Adipocyte (in vitro differentiated cells): ENCODE measurements around the gene PTTG1IP.

Experiments
- DNase-seq: peaks from one replicate; pipeline ENCODE4 v3.0.0-alpha.2; 2015; ENCODE audit warnings: low read depth
- H3K27me3 ChIP-seq: replicated peaks from 2 replicates; pipeline ENCODE4 v1.7.0; 2013; ENCODE audit warnings: mild to moderate bottlenecking, low read length, moderate library complexity; ENCODE audit not compliant: control insufficient read depth, insufficient read depth
- H3K36me3 ChIP-seq: 2 replicates; pipeline ENCODE4 v1.7.0; 2013; ENCODE audit warnings: low read length, mild to moderate bottlenecking, moderate library complexity; ENCODE audit not compliant: control insufficient read depth, insufficient read depth, severe bottlenecking
- H3K4me1 ChIP-seq: 2 replicates; pipeline ENCODE4 v1.7.0; 2013; ENCODE audit warnings: mild to moderate bottlenecking, low read length, moderate library complexity; ENCODE audit not compliant: control insufficient read depth, insufficient read depth
- H3K4me3 ChIP-seq: 2 replicates; pipeline ENCODE4 v1.7.0; 2013; ENCODE audit warnings: mild to moderate bottlenecking, low read length, moderate library complexity
- H3K9ac ChIP-seq: 2 replicates; pipeline ENCODE4 v1.7.0; 2013; ENCODE audit warnings: mild to moderate bottlenecking, low read length, moderate library complexity
- H3K9me3 ChIP-seq: 2 replicates; pipeline ENCODE4 v1.7.0; 2013; ENCODE audit warnings: mild to moderate bottlenecking, low read length, moderate library complexity; ENCODE audit not compliant: control insufficient read depth

The PTTG1IP gene

DNA sequence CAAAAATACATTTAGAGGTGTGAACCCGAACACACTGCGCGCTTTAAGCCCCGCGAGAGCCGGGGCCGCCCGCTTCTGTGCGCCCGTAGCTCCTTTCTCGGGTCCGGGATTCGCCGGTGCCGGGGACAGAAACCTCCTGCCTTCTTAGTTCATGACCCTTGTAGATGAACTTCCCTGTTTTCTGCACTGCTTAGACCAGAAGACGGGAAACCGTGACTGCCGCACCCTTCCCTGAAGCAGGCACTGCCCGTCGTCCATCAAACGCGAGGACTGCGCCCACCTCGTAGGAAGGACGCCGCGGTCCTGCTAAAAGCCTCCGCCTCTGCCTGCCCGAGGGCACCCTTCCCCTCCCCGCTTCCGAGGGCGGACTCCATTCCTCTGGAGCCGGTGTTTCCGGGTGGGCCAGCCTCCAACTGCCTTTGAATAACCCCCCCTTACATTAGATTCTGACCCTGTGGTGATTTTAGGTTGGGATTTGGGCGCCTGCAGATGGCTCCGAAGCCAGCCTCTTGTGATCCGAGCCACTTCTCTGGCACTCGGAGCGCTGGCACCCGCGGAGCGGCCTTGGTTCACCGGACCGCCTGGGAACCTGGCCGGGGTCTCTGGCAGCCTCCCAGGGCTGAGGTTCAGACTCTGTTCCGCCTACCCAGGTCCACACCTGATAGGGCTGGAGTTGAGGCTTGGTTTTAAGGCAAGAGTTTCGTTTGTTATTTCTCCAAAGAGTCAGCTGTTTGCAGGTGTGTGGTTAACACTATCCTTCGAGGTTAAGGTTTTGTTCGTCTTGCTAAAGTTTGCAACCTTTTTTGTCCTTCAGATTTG is 1.2 kb upstream of the PTTG1IP start:
- Histone ChIP-seq H3K27me3 (no peaks in the 10 kb centered on the region), H3K9me3 (no peaks in the 10 kb centered on the region), H3K36me3 (no peaks in the 10 kb centered on the region), H3K4me3 (peak overlapping the region; percentile 92), H3K4me1 (peaks cover 43% of the 10 kb centered on the region), H3K9ac (peak overlapping the region; percentile 89)
- DNase-seq, result no peak

DNA sequence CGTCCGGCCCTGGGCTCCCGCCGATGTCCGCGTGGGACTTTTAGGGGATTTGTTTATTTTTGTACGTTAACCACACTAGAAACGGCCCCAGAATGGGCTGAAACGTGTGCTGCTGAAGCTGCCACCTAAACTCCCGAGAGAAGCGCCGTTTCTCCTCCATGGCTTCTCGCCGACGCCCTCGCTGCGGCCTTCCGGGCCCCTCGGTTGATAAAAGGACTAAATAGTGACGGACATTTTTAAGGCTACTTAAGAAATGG is 678 bp upstream of the PTTG1IP start:
- no peaks in the 10 kb centered on the region for H3K9me3 ChIP-seq
- peak overlapping the region; percentile 89 for H3K9ac ChIP-seq
- peaks cover 49% of the 10 kb centered on the region for H3K4me1 ChIP-seq
- H3K4me3 ChIP-seq, result peak overlapping the region; percentile 92
- DNase-seq, result no peak
- H3K27me3 ChIP-seq, result no peaks in the 10 kb centered on the region
- no peaks in the 10 kb centered on the region for H3K36me3 ChIP-seq

DNA sequence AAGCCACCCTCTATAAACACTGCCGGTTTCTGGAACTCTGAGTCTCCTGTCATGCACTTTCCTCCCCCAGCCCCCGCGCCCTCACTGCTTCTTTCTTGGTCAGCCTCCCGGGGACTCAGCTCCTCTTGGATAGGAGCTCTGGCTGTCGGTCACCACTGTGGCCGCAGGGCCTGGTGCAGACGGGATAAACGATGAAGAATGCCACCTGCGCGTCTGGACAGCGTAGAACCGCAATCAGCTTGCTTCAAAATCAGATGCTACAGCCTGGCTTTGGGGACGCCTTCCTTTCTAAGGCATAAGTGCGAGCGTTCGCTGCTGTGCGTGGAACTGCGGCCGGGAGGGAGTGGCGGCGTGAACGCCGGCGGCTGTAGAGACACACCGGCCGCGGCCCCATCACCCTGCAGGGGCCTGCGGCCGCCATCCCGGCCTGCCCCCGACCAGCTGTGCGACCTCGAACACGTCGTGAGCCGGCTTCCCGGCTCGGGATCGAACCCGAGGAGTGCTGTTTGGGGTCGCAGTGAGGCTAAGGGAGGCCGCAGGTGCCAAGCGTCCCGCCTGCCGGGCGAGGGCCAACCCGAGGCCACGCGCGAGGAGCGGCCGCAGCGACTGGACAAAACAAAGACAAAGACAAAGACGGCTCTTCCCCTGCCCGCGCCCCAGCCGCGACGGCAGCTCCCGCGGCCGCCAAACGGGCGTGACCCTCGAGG is 688 bp downstream of the PTTG1IP start:
- Histone ChIP-seq H3K9me3 (no peaks in the 10 kb centered on the region), H3K36me3 (no peaks in the 10 kb centered on the region), H3K4me3 (peak overlapping the region; percentile 92), H3K4me1 (peaks cover 61% of the 10 kb centered on the region), H3K27me3 (no peaks in the 10 kb centered on the region), H3K9ac (peak overlapping the region; percentile 91)
- peak; percentile 63 for DNase-seq

DNA sequence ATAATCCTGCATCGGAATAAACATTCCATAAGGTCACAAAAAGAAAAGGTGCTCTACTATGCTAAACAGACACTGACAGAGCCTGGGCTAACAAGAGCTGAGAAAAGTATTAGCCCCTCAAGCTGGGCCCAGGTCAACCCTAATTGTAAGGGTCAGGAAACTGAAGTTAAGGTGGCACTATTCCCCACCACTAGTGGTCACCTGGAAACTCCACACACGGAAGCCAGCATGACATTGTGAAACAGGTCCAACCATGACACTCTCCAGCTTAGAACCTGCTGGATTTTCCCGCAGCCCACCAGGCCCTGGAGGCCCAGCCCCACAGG is 1.2 kb downstream of the PTTG1IP start:
- Histone ChIP-seq H3K36me3 (no peaks in the 10 kb centered on the region), H3K9me3 (no peaks in the 10 kb centered on the region), H3K4me1 (peaks cover 65% of the 10 kb centered on the region), H3K27me3 (no peaks in the 10 kb centered on the region), H3K9ac (peak overlapping the region; percentile 91), H3K4me3 (peak overlapping the region; percentile 92)
- DNase-seq, result no peak

DNA sequence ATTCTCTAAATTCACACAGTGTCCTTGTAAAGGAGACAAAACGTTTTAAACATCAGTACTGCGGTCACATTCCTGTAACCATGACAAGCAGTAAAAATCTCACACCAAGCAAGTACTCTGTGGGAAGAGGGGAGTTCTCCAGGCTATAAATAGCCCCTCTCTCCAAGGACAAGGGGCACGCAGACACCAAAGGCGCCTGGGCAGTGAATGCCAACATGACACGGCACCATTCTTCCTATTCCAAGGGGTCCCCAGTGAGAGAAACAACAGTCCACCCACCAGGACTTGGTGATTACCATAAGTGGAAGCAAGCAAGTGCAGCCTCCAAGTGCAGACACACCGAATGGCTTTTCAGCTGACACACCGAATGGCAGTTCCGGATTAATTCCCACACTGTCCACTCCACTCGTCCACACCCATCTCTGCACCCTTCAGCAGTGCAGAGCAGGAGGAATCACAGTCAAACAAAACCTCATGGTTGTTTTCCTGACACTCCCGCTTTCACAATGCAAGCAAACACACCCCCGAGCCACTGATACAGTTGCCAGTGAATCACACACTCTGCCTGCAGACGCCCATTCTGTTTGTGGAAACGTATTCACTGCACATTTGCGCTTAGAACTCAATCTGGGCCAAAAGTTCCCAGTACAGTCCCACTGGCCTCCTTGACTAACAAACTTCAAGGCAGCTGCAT is 1.8 kb downstream of the PTTG1IP start:
- Histone ChIP-seq H3K9ac (peak overlapping the region; percentile 91), H3K36me3 (no peaks in the 10 kb centered on the region), H3K9me3 (no peaks in the 10 kb centered on the region), H3K4me3 (peak overlapping the region; percentile 92), H3K4me1 (peaks cover 70% of the 10 kb centered on the region), H3K27me3 (no peaks in the 10 kb centered on the region)
- DNase-seq, result peak; percentile 82

DNA sequence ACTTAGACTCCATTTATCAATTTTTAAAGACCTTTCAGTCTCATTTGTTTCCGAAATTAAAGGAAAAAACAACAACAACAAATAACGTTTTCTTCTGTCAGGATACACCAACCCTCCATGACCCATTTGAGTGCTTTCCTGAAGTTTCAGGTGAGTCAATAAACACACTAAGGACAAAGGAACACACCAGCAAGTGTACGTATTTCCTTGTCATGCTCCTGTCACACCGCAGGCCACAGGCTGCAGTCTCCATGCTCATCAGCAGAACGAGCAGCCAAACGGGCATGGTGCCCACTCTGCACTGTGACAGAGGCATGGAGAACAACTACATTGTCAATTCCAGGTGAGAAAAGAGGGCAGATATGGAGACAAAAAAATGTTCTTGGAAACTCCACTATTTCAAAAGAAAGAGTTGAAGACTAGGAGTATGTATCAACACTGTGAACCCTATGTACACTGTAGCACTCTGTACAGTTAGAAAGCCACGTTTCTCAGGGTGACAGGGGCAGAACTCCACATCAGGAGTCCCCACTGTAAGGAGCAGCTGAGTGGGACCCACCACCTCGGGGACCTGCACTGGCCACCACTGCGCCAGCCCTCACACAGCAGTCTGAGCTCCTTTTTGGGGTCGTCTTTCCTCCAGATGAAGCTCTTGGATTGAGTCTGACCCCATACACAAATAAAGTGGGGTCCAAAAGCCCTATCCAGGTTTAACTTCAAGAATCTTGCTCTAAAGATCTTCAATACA is 2.6 kb downstream of the PTTG1IP start:
- peak overlapping the region; percentile 92 for H3K4me3 ChIP-seq
- no peak for DNase-seq
- peaks cover 75% of the 10 kb centered on the region for H3K4me1 ChIP-seq
- peak overlapping the region; percentile 91 for H3K9ac ChIP-seq
- no peaks in the 10 kb centered on the region for H3K36me3 ChIP-seq
- H3K9me3 ChIP-seq, result no peaks in the 10 kb centered on the region
- no peaks in the 10 kb centered on the region for H3K27me3 ChIP-seq

DNA sequence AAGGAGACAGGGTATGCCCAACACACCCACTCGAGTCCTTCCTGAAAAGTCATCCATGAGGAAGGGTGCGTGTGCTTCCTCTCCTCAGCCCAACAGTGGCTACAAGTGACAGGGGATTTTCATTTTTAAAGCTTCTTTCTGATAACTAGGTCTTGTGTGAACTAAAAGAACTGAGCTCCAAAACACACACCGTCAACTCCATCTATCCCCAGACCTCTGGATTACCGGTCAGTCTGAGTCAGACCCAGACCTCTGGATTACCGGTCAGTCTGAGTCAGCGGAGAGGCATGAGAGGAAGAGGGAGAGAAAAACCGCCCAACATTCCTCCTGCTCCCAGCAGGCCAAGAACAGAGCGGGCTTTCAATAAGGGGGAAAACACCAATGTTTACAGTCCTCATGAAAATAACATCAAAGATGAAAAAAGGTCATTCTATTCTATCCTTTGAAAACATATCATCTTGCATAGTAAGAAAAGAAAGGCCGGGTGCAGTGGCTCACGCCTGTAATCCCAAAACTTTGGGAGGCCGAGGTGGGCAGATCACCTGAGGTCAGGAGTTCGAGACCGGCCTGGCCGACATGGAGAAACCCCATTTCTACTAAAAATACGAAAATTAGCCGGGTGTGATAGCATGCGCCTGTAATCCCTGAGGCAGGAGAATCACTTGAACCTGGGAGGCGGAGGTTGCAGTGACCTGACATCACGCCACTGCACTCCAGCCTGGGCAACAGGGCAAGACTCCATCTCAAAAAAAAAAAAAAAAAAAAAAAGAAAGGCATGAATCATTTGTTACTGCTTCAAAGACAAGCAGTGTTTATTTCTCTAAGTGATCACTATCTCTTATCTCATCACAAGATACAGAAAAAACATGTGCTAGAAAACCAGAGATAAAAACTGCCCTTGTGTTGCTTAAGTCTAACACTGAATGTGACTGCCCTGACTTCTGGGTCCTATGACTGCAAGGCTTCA is 3.4 kb downstream of the PTTG1IP start:
- no peaks in the 10 kb centered on the region for H3K9me3 ChIP-seq
- H3K9ac ChIP-seq, result peak overlapping the region; percentile 91
- peaks cover 3% of the 10 kb centered on the region for H3K36me3 ChIP-seq
- H3K4me1 ChIP-seq, result peaks cover 76% of the 10 kb centered on the region
- peak overlapping the region; percentile 92 for H3K4me3 ChIP-seq
- DNase-seq, result peak; percentile 96
- H3K27me3 ChIP-seq, result no peaks in the 10 kb centered on the region

DNA sequence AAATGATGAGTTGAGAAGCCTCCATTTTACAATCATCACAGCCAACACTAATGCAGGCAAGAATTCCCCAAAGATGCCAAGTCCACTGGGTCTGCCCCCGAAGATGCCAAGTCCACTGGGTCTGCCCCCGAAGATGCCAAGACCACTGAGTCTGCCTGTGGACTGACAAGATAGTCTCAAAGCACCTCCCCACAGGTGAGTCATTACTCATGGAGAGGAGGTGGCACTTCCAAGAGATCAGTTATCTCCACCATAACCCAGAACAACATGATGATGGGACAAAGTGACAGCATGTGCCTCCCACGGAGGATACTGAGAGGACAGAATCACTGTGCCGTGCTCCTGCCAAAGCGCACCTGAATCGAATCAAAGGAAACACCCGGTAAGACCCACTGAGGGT is 4.8 kb downstream of the PTTG1IP start:
- no peak for DNase-seq
- H3K4me1 ChIP-seq, result peaks cover 75% of the 10 kb centered on the region
- H3K36me3 ChIP-seq, result peaks cover 15% of the 10 kb centered on the region
- no peak overlapping the region for H3K4me3 ChIP-seq
- H3K9me3 ChIP-seq, result no peaks in the 10 kb centered on the region
- no peaks in the 10 kb centered on the region for H3K27me3 ChIP-seq
- no peak overlapping the region for H3K9ac ChIP-seq

DNA sequence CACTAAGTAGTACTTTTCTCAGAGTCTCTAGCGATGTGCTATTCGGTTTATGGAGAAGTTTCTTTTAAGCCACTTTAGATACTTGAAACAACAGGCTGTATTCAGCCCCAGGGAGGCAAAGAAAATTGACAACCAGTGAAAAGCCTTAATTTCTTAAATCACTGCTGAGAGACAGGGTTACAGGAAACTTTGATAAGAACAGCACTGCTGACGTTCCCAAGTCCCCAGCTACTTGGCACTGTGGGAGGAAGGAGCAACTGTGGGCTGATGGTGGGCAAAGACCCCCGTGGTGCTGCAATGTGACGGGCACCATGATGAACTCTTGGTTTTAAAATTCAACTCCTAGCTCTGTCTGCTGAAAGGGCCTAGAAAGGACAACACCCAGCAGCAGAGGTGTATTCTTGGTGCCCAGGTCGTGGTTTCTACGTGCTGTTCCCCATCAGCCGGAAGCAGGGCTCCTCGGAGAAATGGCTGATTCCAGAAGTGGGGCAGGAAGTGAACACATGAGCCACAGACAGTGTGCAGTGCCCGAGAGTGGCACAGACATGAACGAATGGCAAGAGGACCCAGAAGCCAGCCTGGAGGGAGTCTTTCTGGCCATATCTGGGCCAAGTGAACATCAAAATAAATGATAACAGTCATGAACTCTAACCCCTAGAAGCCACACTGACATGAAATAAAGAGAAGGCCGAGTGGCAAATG is 5.3 kb downstream of the PTTG1IP start:
- H3K4me1 ChIP-seq, result peaks cover 75% of the 10 kb centered on the region
- H3K36me3 ChIP-seq, result peaks cover 20% of the 10 kb centered on the region
- H3K27me3 ChIP-seq, result no peaks in the 10 kb centered on the region
- peak overlapping the region; percentile 9 for H3K9ac ChIP-seq
- no peak overlapping the region for H3K4me3 ChIP-seq
- H3K9me3 ChIP-seq, result no peaks in the 10 kb centered on the region
- no peak for DNase-seq

DNA sequence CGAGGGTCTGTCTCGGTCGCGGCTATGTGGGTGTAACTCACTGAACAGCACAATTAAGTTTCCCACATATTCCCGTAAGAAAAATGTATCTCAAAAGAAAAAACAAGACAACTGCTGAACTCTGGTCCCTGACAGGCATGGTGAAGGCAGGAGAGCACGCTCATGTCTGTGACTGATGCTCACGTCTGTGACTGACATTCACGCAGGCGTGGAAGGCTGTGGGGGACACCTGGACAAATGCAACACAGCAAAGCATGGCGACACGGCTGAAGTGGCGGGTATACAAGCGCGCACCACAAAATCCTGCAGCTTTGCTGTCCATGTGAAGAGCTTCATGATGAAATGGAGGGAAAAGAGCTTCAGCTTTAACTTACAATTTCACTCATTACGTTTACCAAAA is 6.0 kb downstream of the PTTG1IP start:
- Histone ChIP-seq H3K27me3 (no peaks in the 10 kb centered on the region), H3K4me1 (peaks cover 72% of the 10 kb centered on the region), H3K4me3 (no peak overlapping the region), H3K9ac (peak overlapping the region; percentile 9), H3K36me3 (peaks cover 24% of the 10 kb centered on the region), H3K9me3 (no peaks in the 10 kb centered on the region)
- DNase-seq, result no peak
